HCT116 (cell line): Measurements from ENCODE around the gene SLC35G6. TPM values are rescaled to one million over a fixed set of nuclear protein-coding genes. Genes with fewer than 3 reads are reported as not detected.
A peak's percentile ranks its signal among the peaks of the same experiment; 100 is the strongest.

Experiments
- ATAC-seq: fragments of 200-7000 bp; cut with Tn5 transposase; 2 replicates; pipeline ENCODE4 v1.9.1; 2020; ENCODE audit warnings: mild to moderate bottlenecking, moderate library complexity
- BruUV-seq: library from RNA; stranded (reverse); fragments of 400-500 nt; replicated peaks from 2 replicates; lab custom pipeline; 2021; lab: Mats Ljungman, UMichigan
- CTCF ChIA-PET: fragments of 300-600 bp; sonication (Branson Sonifier 250); formaldehyde crosslinking; loops from one replicate; lab custom pipeline; 2021; ENCODE audit warnings: antibody characterized with exemption; lab: Charles Lee
- POLR2A ChIA-PET: fragments of 300-600, 350-600 bp; sonication (Branson Sonifier 250); formaldehyde crosslinking; loops from one replicate; lab custom pipeline; 2021; ENCODE audit warnings: antibody characterized with exemption; lab: Charles Lee
- RAD21 ChIA-PET, 2 experiments: fragments of 300-600 bp; sonication (Branson Sonifier 250); formaldehyde crosslinking; loops; one replicate each; lab custom pipeline; 2023; ENCODE audit warnings: low total read pairs in 2 of 2; ENCODE audit not compliant: uncharacterized antibody in 2 of 2, unreplicated experiment in 2 of 2, low non-redundant PET in 1 of 2; lab: Charles Lee
- DNase-seq: peaks from one replicate; pipeline ENCODE4 v3.0.0-alpha.2; 2010; ENCODE audit warnings: low read depth, low spot score
- H2AFZ ChIP-seq: fragments of 200-600 bp; shearing (Covaris generic), sonication (generic); 2 replicates; pipeline ENCODE4 v1.6.1; 2017; ENCODE audit warnings: low read depth, mixed run types, mixed read lengths, antibody characterized with exemption, low read length; ENCODE audit not compliant: poor library complexity, severe bottlenecking
- H3K27ac ChIP-seq: 2 replicates; pipeline ENCODE4 v1.5.1; 2012; ENCODE audit warnings: low read depth, low read length
- H3K27me3 ChIP-seq: fragments of 200-600 bp; sonication (generic); 2 replicates; pipeline ENCODE4 v1.6.1; 2016; ENCODE audit warnings: mixed run types, low read length, mixed read lengths; ENCODE audit not compliant: insufficient read depth
- H3K36me3 ChIP-seq, 2 experiments: fragments of 200-500 bp in 1 of 2; fragments of 200-600 bp in 1 of 2; sonication (Bioruptor generic) in 1 of 2; sonication (generic) in 1 of 2; 2 replicates each; pipeline versions ENCODE4 v1.5.1 to v1.6.1; 2014 to 2016; ENCODE audit warnings: low read length in 2 of 2, inconsistent platforms in 1 of 2, mixed read lengths in 1 of 2, mixed run types in 1 of 2; ENCODE audit not compliant: insufficient read depth in 2 of 2, control insufficient read depth in 1 of 2
- H3K4me1 ChIP-seq, 2 experiments: fragments of 200-600 bp in 1 of 2; sonication (generic) in 1 of 2; 2 replicates each; pipeline versions ENCODE4 v1.5.1 to v1.6.1; 2012 to 2017; ENCODE audit warnings: low read length in 2 of 2, inconsistent platforms in 1 of 2, mild to moderate bottlenecking in 1 of 2, mixed read lengths in 1 of 2, mixed run types in 1 of 2, moderate library complexity in 1 of 2; ENCODE audit not compliant: insufficient read depth in 2 of 2, control insufficient read depth in 1 of 2
- H3K4me2 ChIP-seq: fragments of 200-600 bp; sonication (generic); 2 replicates; pipeline ENCODE4 v1.6.1; 2017; ENCODE audit warnings: mixed run types, low read length, mixed read lengths
- H3K4me3 ChIP-seq, 2 experiments: fragments of 200-600 bp in 1 of 2; sonication (generic) in 1 of 2; replicated peaks in 1 of 2; 2 replicates each; pipeline ENCODE4 v1.5.1; 2011 to 2016; ENCODE audit warnings: low read length in 2 of 2, control low read depth in 1 of 2, low read depth in 1 of 2, mild to moderate bottlenecking in 1 of 2, mixed read lengths in 1 of 2, mixed run types in 1 of 2
- H3K79me2 ChIP-seq: fragments of 200-600 bp; sonication (generic); 2 replicates; pipeline ENCODE4 v1.6.1; 2017; ENCODE audit warnings: mild to moderate bottlenecking, mixed run types, low read length, moderate library complexity, mixed read lengths; ENCODE audit not compliant: insufficient read depth
- H3K9ac ChIP-seq: fragments of 200-600 bp; sonication (generic); 2 replicates; pipeline ENCODE4 v1.6.1; 2016; ENCODE audit warnings: low read length, mixed read lengths
- H3K9me2 ChIP-seq: fragments of 200-600 bp; sonication (generic), shearing (Covaris generic); 2 replicates; pipeline ENCODE4 v1.6.1; 2017; ENCODE audit warnings: mixed run types, mild to moderate bottlenecking, moderate library complexity; ENCODE audit not compliant: insufficient read depth
- H3K9me3 ChIP-seq, 2 experiments: fragments of 200-500 bp in 1 of 2; fragments of 200-600 bp in 1 of 2; sonication (Bioruptor generic) in 1 of 2; sonication (generic) in 1 of 2; 2 replicates each; pipeline ENCODE4 v1.6.1; 2014 to 2017; ENCODE audit warnings: low read length in 2 of 2, mixed read lengths in 2 of 2, inconsistent platforms in 1 of 2, low read depth in 1 of 2, mild to moderate bottlenecking in 1 of 2, mixed run types in 1 of 2, moderate library complexity in 1 of 2; ENCODE audit not compliant: control insufficient read depth in 1 of 2, insufficient read depth in 1 of 2
- H4K20me1 ChIP-seq: fragments of 200-600 bp; sonication (generic), shearing (Covaris generic); 2 replicates; pipeline ENCODE4 v1.6.1; 2017; ENCODE audit warnings: mixed run types, mild to moderate bottlenecking, moderate library complexity; ENCODE audit not compliant: insufficient read depth
- EGR1 ChIP-seq: IDR thresholded peaks from 2 replicates; pipeline ENCODE4 v1.6.1; 2012; ENCODE audit warnings: low read depth
- ELF1 ChIP-seq: IDR thresholded peaks from 2 replicates; pipeline ENCODE4 v1.6.1; 2012; ENCODE audit warnings: low read depth, borderline replicate concordance
- EZH2 ChIP-seq: fragments of 200-600 bp; sonication (generic); IDR thresholded peaks from 2 replicates; pipeline ENCODE4 v1.6.1; 2017; ENCODE audit warnings: antibody characterized with exemption, mixed run types
- FOSL1 ChIP-seq: IDR thresholded peaks from 2 replicates; pipeline ENCODE4 v1.6.1; 2012; ENCODE audit warnings: low read depth
- JUND ChIP-seq: IDR thresholded peaks from 2 replicates; pipeline ENCODE4 v1.6.1; 2012
- POLR2AphosphoS5 ChIP-seq: IDR thresholded peaks from 2 replicates; pipeline ENCODE4 v1.6.1; 2011; ENCODE audit warnings: mild to moderate bottlenecking, low read depth, low read length, moderate library complexity
- RAD21 ChIP-seq: IDR thresholded peaks from 2 replicates; pipeline ENCODE4 v1.6.1; 2012; ENCODE audit warnings: low read depth, mild to moderate bottlenecking
- SIN3A ChIP-seq: IDR thresholded peaks from 2 replicates; pipeline ENCODE4 v1.6.1; 2012; ENCODE audit warnings: low read depth
- SP1 ChIP-seq: IDR thresholded peaks from 2 replicates; pipeline ENCODE4 v1.6.1; 2012; ENCODE audit warnings: low read depth
- YY1 ChIP-seq: IDR thresholded peaks from 2 replicates; pipeline ENCODE4 v1.6.1; 2011; ENCODE audit warnings: low read length, low read depth, moderate library complexity, mild to moderate bottlenecking; ENCODE audit not compliant: insufficient replicate concordance; ENCODE audit errors: extremely low read depth
- ZFX ChIP-seq: fragments of 450-650 bp; IDR thresholded peaks from 2 replicates; pipeline ENCODE4 v1.6.1; 2017
- ZNF274 ChIP-seq: fragments of 200-500 bp; sonication (Bioruptor generic); IDR thresholded peaks from 2 replicates; pipeline ENCODE4 v1.6.1; 2014; ENCODE audit warnings: mild to moderate bottlenecking, low read depth, low read length, inconsistent platforms
- intact Hi-C: fragments of 100-400 bp; cut with micrococcal nuclease; formaldehyde crosslinking; loops from 2 replicates; pipeline ENCODE4 v1.10.0; 2022
- total RNA-seq: library from RNA; stranded (reverse); gene quantifications from one replicate; pipeline ENCODE4 v1.2.1, GENCODE V29; 2021; ENCODE audit not compliant: unreplicated experiment
- TF ChIP-seq, protein P1 (sequence below): IDR thresholded peaks from 2 replicates; pipeline ENCODE4 v1.6.1; 2011; ENCODE audit warnings: mild to moderate bottlenecking, low read length, moderate library complexity; ENCODE audit not compliant: insufficient replicate concordance; ENCODE audit errors: extremely low read depth
- TF ChIP-seq, protein P2 (sequence below): IDR thresholded peaks from 2 replicates; pipeline ENCODE4 v1.6.1; 2012
- TF ChIP-seq, protein P3 (sequence below): IDR thresholded peaks from 2 replicates; pipeline ENCODE4 v1.6.1; 2012
- TF ChIP-seq, protein P4 (sequence below), 3 experiments: fragments of 200-600 bp in 1 of 3; sonication (generic) in 1 of 3; IDR thresholded peaks in 2 of 3; conservative IDR thresholded peaks in 1 of 3; 2 replicates each; pipeline ENCODE4 v1.5.1; 2012 to 2017; ENCODE audit warnings: low read depth in 2 of 3, low read length in 2 of 3, antibody characterized with exemption in 1 of 3, borderline replicate concordance in 1 of 3, control low read depth in 1 of 3, mild to moderate bottlenecking in 1 of 3, mixed read lengths in 1 of 3, mixed run types in 1 of 3, moderate library complexity in 1 of 3; ENCODE audit not compliant: insufficient read depth in 1 of 3

SLC35G6 gene
- total RNA-seq, 1 experiment from 2014 or later = not detected

DNA sequence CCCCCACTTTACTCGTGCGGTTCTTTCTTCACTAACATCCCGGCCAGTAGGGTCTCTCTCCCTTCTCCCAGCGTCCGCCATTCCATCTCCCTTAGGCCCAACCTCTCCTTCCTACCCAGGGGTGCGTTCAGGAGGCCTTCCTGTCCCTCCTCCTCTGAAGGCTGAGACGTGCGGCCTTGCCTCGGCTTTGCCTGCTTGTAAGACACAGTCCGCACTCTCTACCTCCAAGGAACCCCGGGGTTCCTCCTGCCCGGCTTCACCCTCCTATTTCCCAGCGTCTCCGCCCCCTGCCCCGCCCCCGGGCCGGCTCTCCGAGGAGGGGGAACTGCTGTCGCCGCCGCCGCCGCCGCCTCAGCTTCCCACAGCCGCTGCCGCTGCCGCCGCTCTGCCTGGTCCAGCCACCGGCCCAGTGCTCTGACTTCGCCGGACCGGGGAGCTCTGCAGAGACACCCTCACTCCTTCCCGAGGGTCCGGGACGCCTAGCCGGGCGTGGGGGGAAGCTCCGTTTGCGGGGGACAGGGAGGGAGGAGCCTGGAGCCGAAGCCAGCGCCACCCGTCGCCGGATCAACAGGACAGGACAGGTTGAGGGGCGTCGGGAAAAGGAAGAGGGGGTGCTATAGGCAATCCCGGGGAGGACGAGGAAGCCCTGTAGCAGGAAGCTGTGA lies 43.2 kb upstream of the SLC35G6 start:
- intact Hi-C loops = loop anchor here (1.0 to 10.0 kb wide), 6 partner anchors 44 to 249 kb away; partner anchors contain the start of genes CLDN7, PLSCR3, POLR2A and SENP3
- no peak for TF ChIP-seq SIN3A
- no peak for TF ChIP-seq SP1
- no peak for TF ChIP-seq ZFX
- TF ChIP-seq ELF1 = no peak
- TF ChIP-seq RAD21 = no peak
- no peak for TF ChIP-seq ZNF274
- TF ChIP-seq, protein P1, sequence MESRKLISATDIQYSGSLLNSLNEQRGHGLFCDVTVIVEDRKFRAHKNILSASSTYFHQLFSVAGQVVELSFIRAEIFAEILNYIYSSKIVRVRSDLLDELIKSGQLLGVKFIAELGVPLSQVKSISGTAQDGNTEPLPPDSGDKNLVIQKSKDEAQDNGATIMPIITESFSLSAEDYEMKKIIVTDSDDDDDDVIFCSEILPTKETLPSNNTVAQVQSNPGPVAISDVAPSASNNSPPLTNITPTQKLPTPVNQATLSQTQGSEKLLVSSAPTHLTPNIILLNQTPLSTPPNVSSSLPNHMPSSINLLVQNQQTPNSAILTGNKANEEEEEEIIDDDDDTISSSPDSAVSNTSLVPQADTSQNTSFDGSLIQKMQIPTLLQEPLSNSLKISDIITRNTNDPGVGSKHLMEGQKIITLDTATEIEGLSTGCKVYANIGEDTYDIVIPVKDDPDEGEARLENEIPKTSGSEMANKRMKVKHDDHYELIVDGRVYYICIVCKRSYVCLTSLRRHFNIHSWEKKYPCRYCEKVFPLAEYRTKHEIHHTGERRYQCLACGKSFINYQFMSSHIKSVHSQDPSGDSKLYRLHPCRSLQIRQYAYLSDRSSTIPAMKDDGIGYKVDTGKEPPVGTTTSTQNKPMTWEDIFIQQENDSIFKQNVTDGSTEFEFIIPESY = no peak
- no peak for TF ChIP-seq EZH2
- TF ChIP-seq YY1 = no peak
- TF ChIP-seq, protein P2, sequence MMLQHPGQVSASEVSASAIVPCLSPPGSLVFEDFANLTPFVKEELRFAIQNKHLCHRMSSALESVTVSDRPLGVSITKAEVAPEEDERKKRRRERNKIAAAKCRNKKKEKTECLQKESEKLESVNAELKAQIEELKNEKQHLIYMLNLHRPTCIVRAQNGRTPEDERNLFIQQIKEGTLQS = no peak
- TF ChIP-seq FOSL1 = no peak
- no peak for TF ChIP-seq JUND
- TF ChIP-seq, protein P3, sequence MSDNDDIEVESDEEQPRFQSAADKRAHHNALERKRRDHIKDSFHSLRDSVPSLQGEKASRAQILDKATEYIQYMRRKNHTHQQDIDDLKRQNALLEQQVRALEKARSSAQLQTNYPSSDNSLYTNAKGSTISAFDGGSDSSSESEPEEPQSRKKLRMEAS = no peak
- no peak for TF ChIP-seq POLR2AphosphoS5
- TF ChIP-seq EGR1 = no peak
- TF ChIP-seq, protein P4, sequence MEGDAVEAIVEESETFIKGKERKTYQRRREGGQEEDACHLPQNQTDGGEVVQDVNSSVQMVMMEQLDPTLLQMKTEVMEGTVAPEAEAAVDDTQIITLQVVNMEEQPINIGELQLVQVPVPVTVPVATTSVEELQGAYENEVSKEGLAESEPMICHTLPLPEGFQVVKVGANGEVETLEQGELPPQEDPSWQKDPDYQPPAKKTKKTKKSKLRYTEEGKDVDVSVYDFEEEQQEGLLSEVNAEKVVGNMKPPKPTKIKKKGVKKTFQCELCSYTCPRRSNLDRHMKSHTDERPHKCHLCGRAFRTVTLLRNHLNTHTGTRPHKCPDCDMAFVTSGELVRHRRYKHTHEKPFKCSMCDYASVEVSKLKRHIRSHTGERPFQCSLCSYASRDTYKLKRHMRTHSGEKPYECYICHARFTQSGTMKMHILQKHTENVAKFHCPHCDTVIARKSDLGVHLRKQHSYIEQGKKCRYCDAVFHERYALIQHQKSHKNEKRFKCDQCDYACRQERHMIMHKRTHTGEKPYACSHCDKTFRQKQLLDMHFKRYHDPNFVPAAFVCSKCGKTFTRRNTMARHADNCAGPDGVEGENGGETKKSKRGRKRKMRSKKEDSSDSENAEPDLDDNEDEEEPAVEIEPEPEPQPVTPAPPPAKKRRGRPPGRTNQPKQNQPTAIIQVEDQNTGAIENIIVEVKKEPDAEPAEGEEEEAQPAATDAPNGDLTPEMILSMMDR (IDR thresholded peaks at IDR 0.05 in 2 of 3, conservative IDR thresholded peaks at IDR 0.05 in 1 of 3; ENCODE audit: borderline replicate concordance in 1 of 3, insufficient read depth in 1 of 3, low read depth in 2 of 3, low read length in 2 of 3) = no peak
- DNase-seq = no peak
- H4K20me1 ChIP-seq = no peaks in the 10 kb centered on the region
- H3K27ac ChIP-seq = no peak overlapping the region
- no peaks in the 10 kb centered on the region for H3K36me3 ChIP-seq
- RAD21 ChIA-PET = no interaction called here
- H3K4me3 ChIP-seq = no peak overlapping the region
- no peak for ATAC-seq
- H3K9me3 ChIP-seq = no peaks in the 10 kb centered on the region
- CTCF ChIA-PET = no interaction called here
- H3K27me3 ChIP-seq = no peaks in the 10 kb centered on the region
- H3K79me2 ChIP-seq = no peaks in the 10 kb centered on the region
- H3K4me1 ChIP-seq = peaks cover 13 to 32% of the 10 kb centered on the region in 2 experiments
- no peaks in the 10 kb centered on the region for H3K9me2 ChIP-seq
- 0 out of 2 replicates have a peak overlapping the region, but pooled peaks have one; percentile 77 for H3K9ac ChIP-seq
- no peak overlapping the region for H2AFZ ChIP-seq
- no TSS peak for BruUV-seq
- no peak overlapping the region for H3K4me2 ChIP-seq
- POLR2A ChIA-PET = no interaction called here
